NCI-H526 (cell line): ENCODE results near the gene APLP2.

ENCODE experiments used
- DNase-seq, 2 experiments: peaks; one replicate each; lab custom pipeline; 2025; lab: John Stamatoyannopoulos, UW

Gene APLP2

GRCh38 chr11:130145975-130146776, 76.5 kb downstream of the APLP2 start:
- peak in 1 of 2 experiments; percentile 72 for DNase-seq

DNA sequence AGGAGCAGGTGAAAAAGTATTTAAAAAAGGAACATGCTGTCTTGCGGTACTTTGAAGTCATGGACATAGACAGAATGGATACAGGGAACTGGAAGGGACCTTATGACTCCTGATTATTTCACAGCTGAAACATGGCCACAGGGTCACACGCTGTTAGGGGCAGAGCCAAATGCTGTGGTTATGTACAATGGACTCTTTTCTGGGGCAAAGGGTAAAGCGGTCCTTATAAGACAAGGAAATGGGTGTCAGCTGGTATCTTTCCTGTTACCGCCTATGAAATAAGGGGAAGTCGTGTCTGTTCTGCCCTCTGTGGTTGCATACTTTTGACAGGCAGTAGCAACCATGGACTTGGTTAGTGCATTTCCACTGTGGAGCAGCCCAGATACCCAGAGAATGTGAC, 77.1 kb downstream of the APLP2 start:
- no peak for DNase-seq

DNA sequence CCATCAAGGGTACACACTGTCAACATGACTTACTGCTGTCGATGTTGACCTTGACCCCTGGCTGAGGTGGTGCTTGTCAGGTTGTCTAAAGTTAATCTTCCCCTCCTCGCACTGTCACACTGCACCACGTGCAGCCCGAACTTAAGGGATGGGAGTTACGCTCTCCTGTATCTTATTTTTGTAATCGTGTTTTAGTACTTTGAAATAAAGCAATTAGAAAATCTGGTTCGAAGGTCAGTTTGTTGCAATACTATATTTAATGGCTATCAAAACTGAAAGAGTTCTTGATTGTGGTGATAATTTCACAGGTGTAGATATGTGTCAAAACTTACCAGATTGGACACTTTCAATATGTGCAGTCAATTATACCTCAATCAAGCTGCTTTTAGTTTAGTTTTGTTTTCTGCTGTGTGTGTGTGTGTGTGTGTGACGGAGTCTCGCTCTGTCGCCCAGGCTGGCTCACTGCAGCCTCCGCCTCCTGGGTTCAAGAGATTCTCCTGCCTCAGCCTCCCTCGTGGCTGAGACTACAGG, 79.2 kb downstream of the APLP2 start:
- no peak for DNase-seq

DNA sequence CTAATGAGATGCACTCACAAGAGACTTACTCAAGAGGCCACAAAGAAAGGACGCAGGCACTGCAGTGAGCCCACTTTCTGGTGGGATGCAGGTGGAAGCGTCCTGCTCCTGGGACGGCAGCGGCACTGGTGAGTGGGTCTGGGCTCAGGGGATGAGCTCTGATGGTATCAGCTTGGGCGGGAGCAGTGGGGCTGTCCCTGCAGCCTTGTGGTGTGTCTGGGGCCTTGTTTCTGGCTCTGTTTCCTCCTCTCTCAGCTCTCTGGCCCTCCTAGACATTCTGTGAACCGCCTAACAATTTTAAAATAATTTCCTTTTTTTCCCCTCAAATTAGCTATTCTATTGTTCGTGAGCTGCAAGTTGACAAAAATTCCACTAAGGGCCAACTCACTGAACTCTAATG, 81.1 kb downstream of the APLP2 start:
- no peak for DNase-seq

- DNase-seq: no peak
Observed at GRCh38 chr11:130151196-130151595, 81.5 kb downstream of the APLP2 start.

- DNase-seq: no peak
Observed at GRCh38 chr11:130156108-130157022, 86.7 kb downstream of the APLP2 start.

DNA sequence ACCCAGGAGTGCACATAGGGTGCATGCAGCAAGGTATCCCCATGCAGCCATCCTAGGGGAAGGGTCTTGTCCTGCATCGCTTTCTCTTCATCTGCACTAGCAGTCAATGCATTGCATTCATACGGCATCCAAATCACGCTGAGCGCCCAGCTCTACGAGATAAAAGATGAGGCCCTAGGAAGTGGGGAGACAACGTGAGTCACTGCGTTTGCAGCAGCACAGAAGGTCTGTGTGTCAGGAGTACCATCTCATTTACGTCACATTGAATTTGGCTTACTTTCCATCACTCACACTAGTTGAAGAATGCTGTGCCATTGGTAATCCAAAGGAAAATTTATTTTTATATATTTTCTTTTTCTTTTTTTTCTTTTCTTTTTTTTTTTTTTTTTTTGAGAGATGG, 87.4 kb downstream of the APLP2 start:
- DNase-seq: no peak

DNA sequence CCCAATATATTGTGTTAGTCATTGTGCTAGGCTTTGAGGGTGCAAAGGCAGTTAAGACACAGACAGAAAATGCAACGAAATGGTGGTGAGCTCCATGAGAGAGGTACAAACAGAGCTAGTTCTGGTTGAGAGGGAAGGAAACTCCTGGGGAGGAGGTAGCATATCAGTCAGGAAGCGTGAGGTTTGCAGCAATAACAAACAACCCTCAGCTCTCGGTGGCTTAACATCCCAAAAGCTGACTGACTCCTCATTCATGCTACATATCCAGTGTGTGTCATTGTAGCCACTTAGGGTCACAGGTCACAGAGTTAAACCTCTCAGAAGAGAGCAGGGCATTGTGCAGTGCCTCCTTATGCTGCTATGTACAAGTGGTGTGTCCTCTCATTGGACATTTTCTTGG, 88.1 kb downstream of the APLP2 start:
- no peak for DNase-seq

DNA sequence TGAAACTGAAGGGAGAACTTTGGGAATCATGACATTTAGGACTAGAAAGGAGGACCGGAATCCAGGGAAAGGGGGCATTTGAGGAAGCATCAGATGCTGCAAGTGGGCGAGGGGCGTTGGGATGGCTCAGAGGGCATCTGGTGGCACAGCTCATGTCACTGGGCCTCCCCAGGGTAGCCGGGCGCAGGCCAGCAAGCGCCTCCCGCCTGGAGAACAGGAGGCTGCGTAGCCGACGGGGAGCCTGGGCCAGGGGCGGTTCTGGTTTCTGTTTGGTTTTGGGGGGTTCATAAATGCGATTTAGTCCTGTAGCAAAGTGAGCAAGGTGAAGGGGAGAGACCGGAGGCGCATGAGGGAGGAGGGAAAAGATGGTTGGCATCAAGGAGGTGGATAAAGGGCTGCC, 89.4 kb downstream of the APLP2 start:
- no peak for DNase-seq

DNA sequence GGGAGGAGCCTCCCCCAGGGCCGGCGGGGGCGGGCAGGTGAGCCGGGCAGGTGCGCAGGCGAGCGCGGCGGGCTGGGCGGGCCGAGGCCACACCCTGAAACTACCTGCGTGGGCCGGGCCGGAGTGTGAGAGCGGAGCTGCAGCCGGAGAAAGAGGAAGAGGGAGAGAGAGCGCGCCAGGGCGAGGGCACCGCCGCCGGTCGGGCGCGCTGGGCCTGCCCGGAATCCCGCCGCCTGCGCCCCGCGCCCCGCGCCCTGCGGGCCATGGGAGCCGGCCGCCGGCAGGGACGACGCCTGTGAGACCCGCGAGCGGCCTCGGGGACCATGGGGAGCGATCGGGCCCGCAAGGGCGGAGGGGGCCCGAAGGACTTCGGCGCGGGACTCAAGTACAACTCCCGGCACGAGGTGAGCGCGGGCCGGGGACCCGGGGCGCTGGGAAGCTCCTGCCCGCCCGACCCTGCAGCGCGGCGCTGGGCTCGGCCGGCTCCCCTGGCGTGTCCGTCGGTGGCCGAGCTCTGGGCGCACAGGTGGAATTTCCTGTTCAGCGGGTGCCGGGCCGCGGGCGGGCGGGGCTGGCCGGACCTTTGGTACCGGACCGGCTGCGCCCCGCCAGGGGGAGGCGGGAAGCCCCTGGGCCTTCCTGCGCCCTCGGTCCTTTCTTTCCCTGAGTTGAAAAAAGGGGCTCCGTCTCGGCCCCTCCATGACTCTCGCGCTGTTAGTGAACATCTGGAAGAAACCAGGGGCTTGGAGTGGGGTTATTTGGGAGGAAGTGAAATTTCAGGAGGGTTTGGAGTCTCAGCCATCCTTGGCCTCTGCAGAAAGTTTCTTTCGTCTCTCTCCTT, 90.2 kb downstream of the APLP2 start, which contains the start of gene ST14:
ST14 (plus strand) TSS at position 126 of the 841 bp plus-strand sequence; CDS start at position 324, 198 bp downstream.
- DNase-seq: peak; percentile 82 to 98

GRCh38 chr11:130160498-130161155, 90.9 kb downstream of the APLP2 start:
- peak in 1 of 2 experiments; percentile 79 for DNase-seq

DNA sequence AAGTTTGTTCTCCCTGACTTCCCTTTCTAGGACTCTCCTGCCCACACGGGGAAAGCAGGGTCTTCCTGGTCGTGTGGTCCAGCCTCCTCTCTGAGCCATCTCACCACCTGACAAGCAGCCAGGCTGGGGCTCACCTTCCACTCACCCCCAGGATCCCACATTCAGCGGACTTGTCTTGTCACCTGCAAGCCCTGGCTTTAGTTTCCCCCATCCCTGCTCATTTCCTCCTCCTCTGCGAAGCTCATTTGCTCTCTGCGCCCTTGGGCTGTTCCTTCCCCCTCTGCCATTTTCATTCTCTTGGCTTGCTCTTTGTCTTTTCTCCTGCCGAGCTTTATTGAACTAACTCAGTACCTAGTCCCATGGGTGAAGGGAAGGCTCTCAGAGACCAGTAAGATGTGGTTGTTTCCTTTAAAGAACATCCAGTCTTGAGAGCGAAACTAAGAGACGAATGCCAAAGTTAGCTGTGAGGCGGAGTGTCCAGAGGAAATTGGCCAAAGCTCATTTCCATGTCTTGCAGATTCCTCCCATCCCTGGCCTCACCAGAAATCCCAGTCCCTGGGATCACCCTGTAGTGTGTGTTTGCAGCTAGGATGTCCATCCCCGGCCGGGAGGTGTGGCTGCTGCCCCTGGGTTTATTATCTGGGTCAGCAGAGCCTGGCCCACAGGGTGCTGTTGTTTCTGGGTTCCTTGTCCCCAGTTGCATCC, 91.9 kb downstream of the APLP2 start:
- peak in 1 of 2 experiments; percentile 59 for DNase-seq

- no peak for DNase-seq
Observed at GRCh38 chr11:130162733-130163132, 93.0 kb downstream of the APLP2 start.

- peak in 1 of 2 experiments; percentile 47 for DNase-seq
Observed at GRCh38 chr11:130163346-130164220, 93.9 kb downstream of the APLP2 start.

DNA sequence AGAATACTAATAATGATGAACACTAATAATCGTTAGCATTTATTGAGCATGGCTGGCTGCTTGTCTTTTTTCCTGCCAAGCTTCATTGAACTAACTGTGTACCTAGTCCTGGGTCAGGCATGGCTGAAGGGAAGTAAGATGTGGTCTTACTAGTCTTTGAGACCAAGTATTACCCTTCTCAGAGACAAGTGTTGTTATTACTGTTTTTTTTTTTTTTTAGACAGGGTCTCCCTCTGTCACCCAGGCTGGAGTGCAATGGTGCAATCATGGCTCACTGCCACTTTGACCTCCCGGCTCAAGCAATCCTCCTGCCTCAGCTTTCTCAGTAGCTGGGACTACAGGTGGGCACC, 94.5 kb downstream of the APLP2 start:
- no peak for DNase-seq

GRCh38 chr11:130165601-130166456, 96.1 kb downstream of the APLP2 start:
- DNase-seq: no peak

GRCh38 chr11:130166457-130166784, 96.7 kb downstream of the APLP2 start:
- peak in 1 of 2 experiments; percentile 34 for DNase-seq

- no peak for DNase-seq
Observed at GRCh38 chr11:130167146-130167545, 97.5 kb downstream of the APLP2 start.

- no peak for DNase-seq
Observed at GRCh38 chr11:130168105-130168504, 98.4 kb downstream of the APLP2 start.
